Breast epithelium (tissue), 4 donors: ENCODE results near the gene RBBP8NL. TPM values are rescaled to one million over a fixed set of nuclear protein-coding genes. Genes with fewer than 3 reads are reported as not detected.
A peak's percentile ranks its signal among the peaks of the same experiment; 100 is the strongest.

Experiments used
- DNase-seq, 2 donors: peaks; one replicate each; pipeline ENCODE4 v3.0.0-alpha.2; 2019; ENCODE audit warnings: low spot score in 2 of 2
- H3K27ac ChIP-seq, 2 donors: fragments of 200-600 bp; sonication (generic) in 1 of 2; one replicate each; pipeline ENCODE4 v1.5.1; 2016 to 2019; ENCODE audit warnings: mild to moderate bottlenecking in 1 of 2
- H3K27me3 ChIP-seq, 2 donors: fragments of 200-600 bp; sonication (generic) in 1 of 2; one replicate each; pipeline versions ENCODE4 v1.5.1 to v1.6.0; 2017 to 2019; ENCODE audit warnings: control low read depth in 1 of 2, mild to moderate bottlenecking in 1 of 2
- H3K36me3 ChIP-seq: fragments of 200-600 bp; one replicate; pipeline ENCODE4 v1.5.1; 2019
- H3K4me1 ChIP-seq, 2 donors: fragments of 200-600 bp; sonication (generic); one replicate each; pipeline ENCODE4 v1.5.1; 2016 to 2019; ENCODE audit warnings: control low read depth in 1 of 2
- H3K4me3 ChIP-seq, 3 donors: fragments of 200-600 bp; sonication (generic); 1 replicate in 2 of 3; 2 replicates in 1 of 3; pipeline ENCODE4 v1.5.1; 2016 to 2019; ENCODE audit warnings: mild to moderate bottlenecking in 3 of 3, moderate library complexity in 2 of 3
- H3K9me3 ChIP-seq, 2 donors: fragments of 200-600 bp; sonication (generic) in 1 of 2; one replicate each; pipeline ENCODE4 v1.5.1; 2016 to 2019; ENCODE audit warnings: control low read depth in 1 of 2
- POLR2A ChIP-seq: fragments of 450-650 bp; IDR thresholded peaks from one replicate; pipeline ENCODE4 v1.6.1; 2016; ENCODE audit warnings: antibody characterized with exemption, mild to moderate bottlenecking, moderate library complexity
- POLR2AphosphoS5 ChIP-seq, 3 donors: sonication (generic); formaldehyde crosslinking; IDR thresholded peaks; one replicate each; pipeline ENCODE4 v1.6.1; 2017; ENCODE audit warnings: antibody characterized with exemption in 3 of 3
- intact Hi-C: fragments of 100-400 bp; cut with DNase I; formaldehyde crosslinking; loops from one replicate; pipeline ENCODE4 v1.15.1; 2023; ENCODE audit warnings: low total_unique reads
- total RNA-seq, 3 donors: library from RNA; depleted of rRNA; stranded (reverse); fragments of >200 nt; gene quantifications; one replicate each; pipeline ENCODE4 v1.1.0, GENCODE V29; 2016
- TF ChIP-seq, protein P1 (sequence below), 3 donors: fragments of 450-650 bp; IDR thresholded peaks; one replicate each; pipeline ENCODE4 v1.5.1; 2016 to 2017; ENCODE audit warnings: antibody characterized with exemption in 3 of 3, mild to moderate bottlenecking in 3 of 3, moderate library complexity in 3 of 3

RBBP8NL gene, protein sequence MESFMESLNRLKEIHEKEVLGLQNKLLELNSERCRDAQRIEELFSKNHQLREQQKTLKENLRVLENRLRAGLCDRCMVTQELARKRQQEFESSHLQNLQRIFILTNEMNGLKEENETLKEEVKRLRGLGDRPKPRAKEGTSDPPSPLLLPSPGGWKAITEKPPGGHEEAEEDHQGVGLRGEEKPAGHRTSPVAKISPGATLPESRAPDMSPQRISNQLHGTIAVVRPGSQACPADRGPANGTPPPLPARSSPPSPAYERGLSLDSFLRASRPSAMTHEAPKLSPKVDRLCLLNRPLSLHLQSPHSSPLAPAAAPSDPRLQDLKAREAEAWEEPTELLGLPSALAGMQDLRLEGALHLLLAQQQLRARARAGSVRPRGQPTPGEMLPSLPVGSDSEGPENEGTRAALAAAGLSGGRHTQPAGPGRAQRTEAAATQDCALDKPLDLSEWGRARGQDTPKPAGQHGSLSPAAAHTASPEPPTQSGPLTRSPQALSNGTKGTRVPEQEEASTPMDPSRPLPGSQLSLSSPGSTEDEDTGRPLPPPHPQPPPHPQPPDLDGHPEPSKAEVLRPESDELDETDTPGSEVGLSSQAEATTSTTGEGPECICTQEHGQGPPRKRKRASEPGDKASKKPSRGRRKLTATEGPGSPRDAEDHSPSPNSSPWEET
- 1 to 10 TPM in 2 of 3 donors, not detected in 1; 2.0 to 4.0 TPM for total RNA-seq

DNA sequence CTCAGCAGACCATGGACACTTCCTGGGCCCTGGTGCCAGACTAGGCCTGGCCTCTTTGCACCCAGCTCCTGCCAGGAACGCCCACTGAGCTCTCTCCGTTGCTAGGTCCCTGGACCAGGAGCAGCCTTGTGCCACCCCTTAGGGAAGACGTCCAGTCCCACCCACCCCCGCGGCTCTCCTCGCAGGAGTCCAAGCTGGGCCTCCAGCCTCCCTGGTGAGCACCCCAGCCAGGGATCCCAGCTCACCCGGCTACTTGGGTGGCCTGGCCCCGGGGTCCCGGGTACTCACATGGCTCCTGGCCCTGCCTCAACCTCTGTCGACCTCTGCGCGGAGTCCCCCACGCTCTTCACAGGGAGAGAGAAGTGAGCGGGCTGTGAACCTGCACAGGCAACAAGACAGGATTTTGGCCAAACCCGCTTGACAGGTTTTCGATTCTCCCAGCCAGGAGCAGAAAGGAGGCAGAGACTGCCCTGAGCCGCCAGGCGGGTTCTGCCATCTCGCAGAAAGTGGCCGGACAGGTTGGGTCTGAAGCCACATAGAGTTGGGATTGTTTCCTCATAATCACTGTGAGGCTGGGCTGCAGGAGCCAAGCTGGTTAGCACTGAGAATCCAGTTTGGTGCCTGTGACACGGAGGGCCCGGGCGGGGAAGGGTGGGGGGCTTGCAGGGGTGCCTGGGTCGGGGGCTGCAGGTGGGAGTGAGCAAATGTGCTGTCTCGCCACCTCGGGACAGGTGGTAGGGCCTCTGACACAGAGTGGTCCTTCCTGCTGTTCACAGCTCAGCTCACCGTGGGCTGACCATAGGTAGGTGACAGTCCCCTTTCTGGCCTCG lies at the start of gene RBBP8NL:
Gene RBBP8NL (minus strand): TSS at position 368 of the 830 bp plus-strand sequence. CDS start 7,892 bp downstream, outside the sequence.
- peaks cover 0 to 18% of the 10 kb centered on the region in 2 donors for H3K27me3 ChIP-seq
- no peaks in the 10 kb centered on the region for H3K36me3 ChIP-seq
- DNase-seq: peak; percentile 94 to 95
- peak within 1 kb of the TSS in 2 of 3 donors; percentile 39 to 55 for H3K4me3 ChIP-seq
- peak within 1 kb of the TSS; percentile 65 to 72 for H3K27ac ChIP-seq
- H3K4me1 ChIP-seq: peaks cover 9 to 11% of the 10 kb centered on the region in 2 donors
- intact Hi-C loops: no loop called here
- TF ChIP-seq, protein P1, sequence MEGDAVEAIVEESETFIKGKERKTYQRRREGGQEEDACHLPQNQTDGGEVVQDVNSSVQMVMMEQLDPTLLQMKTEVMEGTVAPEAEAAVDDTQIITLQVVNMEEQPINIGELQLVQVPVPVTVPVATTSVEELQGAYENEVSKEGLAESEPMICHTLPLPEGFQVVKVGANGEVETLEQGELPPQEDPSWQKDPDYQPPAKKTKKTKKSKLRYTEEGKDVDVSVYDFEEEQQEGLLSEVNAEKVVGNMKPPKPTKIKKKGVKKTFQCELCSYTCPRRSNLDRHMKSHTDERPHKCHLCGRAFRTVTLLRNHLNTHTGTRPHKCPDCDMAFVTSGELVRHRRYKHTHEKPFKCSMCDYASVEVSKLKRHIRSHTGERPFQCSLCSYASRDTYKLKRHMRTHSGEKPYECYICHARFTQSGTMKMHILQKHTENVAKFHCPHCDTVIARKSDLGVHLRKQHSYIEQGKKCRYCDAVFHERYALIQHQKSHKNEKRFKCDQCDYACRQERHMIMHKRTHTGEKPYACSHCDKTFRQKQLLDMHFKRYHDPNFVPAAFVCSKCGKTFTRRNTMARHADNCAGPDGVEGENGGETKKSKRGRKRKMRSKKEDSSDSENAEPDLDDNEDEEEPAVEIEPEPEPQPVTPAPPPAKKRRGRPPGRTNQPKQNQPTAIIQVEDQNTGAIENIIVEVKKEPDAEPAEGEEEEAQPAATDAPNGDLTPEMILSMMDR (IDR thresholded peaks at IDR 0.05): peak; percentile 16 to 60 (median 35)
- TF ChIP-seq POLR2AphosphoS5 (IDR thresholded peaks at IDR 0.05): peak; percentile 26 to 82 (median 56)
- TF ChIP-seq POLR2A: no peak
- no peaks in the 10 kb centered on the region for H3K9me3 ChIP-seq

DNA sequence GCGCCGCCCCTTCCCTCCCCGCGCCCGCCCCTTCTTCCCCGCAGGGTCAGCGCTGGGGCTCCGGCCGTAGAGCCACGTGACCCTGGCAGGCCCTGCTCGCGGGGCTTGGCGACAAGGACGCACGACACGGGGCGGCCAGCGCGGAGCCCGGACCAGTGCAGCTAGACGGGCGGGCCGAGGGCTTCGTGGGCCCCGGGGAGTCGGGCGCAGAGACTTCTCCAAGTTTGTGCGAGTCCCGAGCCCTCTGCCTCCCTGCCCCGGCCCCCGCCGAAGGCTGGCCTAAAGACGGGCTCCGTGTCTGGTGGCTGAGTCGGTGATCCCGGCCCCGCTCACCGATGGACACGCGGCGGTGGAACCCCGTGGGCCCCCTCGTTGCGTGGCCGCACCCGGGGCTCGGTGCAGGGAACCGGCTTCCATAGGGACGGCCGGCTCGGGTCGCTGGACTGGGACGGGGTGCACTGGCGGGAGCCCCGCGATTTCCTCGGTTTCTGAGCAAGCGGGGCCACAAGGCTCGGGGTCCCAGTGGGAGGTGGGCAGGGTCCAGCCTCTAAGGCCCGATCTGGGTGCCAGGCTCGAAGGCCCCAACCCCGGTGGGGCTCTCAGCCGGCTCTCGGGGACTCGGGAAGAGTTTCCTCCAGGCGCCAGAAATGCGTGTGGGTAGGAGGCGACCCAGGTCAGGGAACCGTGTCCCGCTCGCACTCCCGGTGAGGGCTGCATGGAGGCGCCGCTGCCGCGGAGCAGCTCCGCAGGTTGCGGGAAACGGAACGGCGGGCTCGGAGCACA lies 48.9 kb upstream of the RBBP8NL start:
- Histone ChIP-seq H3K27me3 (peaks cover 18 to 85% of the 10 kb centered on the region in 2 donors), H3K9me3 (no peaks in the 10 kb centered on the region), H3K36me3 (no peaks in the 10 kb centered on the region), H3K4me1 (peaks cover 7 to 10% of the 10 kb centered on the region in 2 donors), H3K4me3 (peak overlapping the region; percentile 4 to 62 (median 35)), H3K27ac (no peak overlapping the region)
- intact Hi-C loops: no loop called here
- TF ChIP-seq POLR2AphosphoS5 (IDR thresholded peaks at IDR 0.05): no peak
- TF ChIP-seq, protein P1 (IDR thresholded peaks at IDR 0.05): no peak
- TF ChIP-seq POLR2A: no peak
- no peak for DNase-seq

DNA sequence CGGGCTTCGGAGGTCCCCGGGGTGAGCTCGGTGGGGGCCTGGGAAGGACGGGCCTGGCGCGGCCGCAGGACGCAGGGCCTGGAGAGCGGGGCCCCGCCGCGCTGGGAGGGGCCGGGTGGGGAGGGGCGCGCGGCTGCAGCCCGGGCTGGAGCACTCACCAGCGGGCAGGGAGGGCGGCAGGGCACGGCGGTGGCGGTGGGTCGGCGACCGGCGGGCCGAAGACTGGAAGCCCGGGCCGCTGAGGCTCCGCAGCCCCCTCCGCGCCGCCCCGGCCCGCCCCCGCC lies 48.4 kb upstream of the RBBP8NL start, which contains the start of gene GATA5:
Gene GATA5 (minus strand): TSS at position 224 of the 284 bp plus-strand sequence. CDS start 474 bp downstream, outside the sequence.
- TF ChIP-seq, protein P1 (IDR thresholded peaks at IDR 0.05): no peak
- TF ChIP-seq POLR2AphosphoS5 (IDR thresholded peaks at IDR 0.05) (no peak), POLR2A (no peak)
- H3K9me3 ChIP-seq: no peaks in the 10 kb centered on the region
- H3K27ac ChIP-seq: no peak within 1 kb of the TSS
- DNase-seq: no peak
- H3K36me3 ChIP-seq: no peaks in the 10 kb centered on the region
- H3K27me3 ChIP-seq: peaks cover 16 to 84% of the 10 kb centered on the region in 2 donors
- H3K4me3 ChIP-seq: peak within 1 kb of the TSS; percentile 4 to 62 (median 35)
- H3K4me1 ChIP-seq: peaks cover 7 to 10% of the 10 kb centered on the region in 2 donors
- intact Hi-C loops: no loop called here

DNA sequence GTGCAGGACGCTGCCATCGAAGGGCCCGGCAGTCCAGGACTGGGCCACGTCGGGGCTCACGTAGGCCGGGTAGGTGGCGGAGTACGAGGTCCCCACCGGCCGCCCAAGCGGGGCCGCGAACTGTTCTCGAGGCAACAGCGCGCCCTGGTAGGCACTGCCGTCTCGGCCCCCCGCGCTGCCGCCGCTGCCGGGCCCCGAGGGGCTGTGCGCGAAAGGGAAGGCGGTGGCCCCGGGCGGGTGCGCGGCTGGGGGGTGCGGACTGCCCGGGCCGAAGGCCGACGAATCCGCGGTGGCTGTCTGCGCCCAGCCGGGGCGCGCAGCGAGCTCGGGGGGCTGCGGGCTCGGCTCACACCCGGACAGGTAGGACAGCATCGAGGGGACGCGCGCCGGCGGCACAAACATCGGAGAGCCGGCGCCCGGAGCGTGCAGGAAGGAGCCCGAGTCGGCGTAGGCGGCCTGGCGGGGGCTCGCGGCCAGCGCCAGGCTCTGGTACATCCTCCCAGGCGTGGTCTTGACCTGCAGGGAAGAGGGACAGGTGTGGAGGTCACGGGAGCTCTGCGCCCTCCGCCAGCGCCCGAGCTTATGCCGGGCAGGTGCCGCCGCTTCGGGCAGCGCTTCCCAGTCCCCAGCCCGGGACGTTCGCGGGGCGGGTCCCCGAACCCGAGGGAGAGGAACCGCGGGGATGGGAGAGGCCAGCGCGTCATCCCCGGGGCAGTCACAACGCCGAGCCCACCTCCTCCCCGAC lies 47.9 kb upstream of the RBBP8NL start:
- Histone ChIP-seq H3K36me3 (no peaks in the 10 kb centered on the region), H3K4me1 (peaks cover 7 to 10% of the 10 kb centered on the region in 2 donors), H3K4me3 (peak overlapping the region in 2 of 3 donors; percentile 35 to 62), H3K27me3 (peaks cover 11 to 84% of the 10 kb centered on the region in 2 donors), H3K27ac (no peak overlapping the region), H3K9me3 (no peaks in the 10 kb centered on the region)
- TF ChIP-seq POLR2AphosphoS5 (IDR thresholded peaks at IDR 0.05) (no peak), POLR2A (no peak)
- TF ChIP-seq, protein P1 (IDR thresholded peaks at IDR 0.05): no peak
- intact Hi-C loops: no loop called here
- no peak for DNase-seq
